ENCODE results near the gene HOXA3. TPM values are rescaled to one million over a fixed set of nuclear protein-coding genes. Genes with fewer than 3 reads are reported as not detected.

The HOXA3 gene
- total RNA-seq, 1 donor from 2014 or later: 0.63 TPM

Other genes starting within 250 kb of the HOXA3 start
- gene HOXA1, start 56.6 kb downstream of the HOXA3 start, total RNA-seq: 0.38 and 0.54 TPM in 2 replicates
- gene HOXA2, start 49.9 kb downstream of the HOXA3 start, total RNA-seq: 0.63 and 0.85 TPM in 2 replicates
- 0.18 and 0.85 TPM in 2 replicates for gene HOXA4, start 21.8 kb downstream of the HOXA3 start, total RNA-seq
- 5.9 and 7.9 TPM in 2 replicates for gene HOXA5, start 8.9 kb downstream of the HOXA3 start, total RNA-seq
- 0.36 and 1.3 TPM in 2 replicates for gene HOXA6, start 4.8 kb downstream of the HOXA3 start, total RNA-seq
- 0.45 and 1.0 TPM in 2 replicates for gene HOXA7, start 4.1 kb upstream of the HOXA3 start, total RNA-seq
- gene HOXA9, start 13.0 kb upstream of the HOXA3 start, total RNA-seq: 0.81 and 2.1 TPM in 2 replicates
- gene HOXA10, start 21.7 kb upstream of the HOXA3 start, total RNA-seq: 0.36 and 1.6 TPM in 2 replicates
- 0.09 and 0.47 TPM in 2 replicates for gene HOXA11, start 32.6 kb upstream of the HOXA3 start, total RNA-seq
- gene HOXA13, start 47.5 kb upstream of the HOXA3 start, total RNA-seq: not detected in 2 replicates
- not detected in 2 replicates for gene EVX1, start 90.2 kb upstream of the HOXA3 start, total RNA-seq